ENCODE measurements around the gene PAF1.

DNA sequence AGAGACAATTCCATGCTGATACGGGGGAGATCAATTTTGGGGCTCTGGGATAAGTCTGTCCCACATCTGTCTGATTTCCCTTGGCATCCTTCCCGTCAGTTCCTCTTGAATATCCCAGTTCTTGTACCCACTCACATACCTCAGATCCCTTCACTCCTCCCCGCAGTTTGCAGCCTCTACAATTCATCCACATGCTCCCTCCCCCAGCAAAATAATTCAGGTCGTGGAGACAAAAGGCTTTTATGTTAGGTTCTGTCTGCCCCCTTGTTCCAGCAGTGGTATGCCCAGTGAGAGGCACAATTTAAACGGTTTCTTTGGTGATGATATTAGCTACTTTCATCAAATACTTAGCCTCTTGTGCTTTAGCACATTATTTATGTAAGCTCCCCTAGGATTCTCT lies 35.3 kb upstream of the PAF1 start:
- TF ChIP-seq, protein P1, sequence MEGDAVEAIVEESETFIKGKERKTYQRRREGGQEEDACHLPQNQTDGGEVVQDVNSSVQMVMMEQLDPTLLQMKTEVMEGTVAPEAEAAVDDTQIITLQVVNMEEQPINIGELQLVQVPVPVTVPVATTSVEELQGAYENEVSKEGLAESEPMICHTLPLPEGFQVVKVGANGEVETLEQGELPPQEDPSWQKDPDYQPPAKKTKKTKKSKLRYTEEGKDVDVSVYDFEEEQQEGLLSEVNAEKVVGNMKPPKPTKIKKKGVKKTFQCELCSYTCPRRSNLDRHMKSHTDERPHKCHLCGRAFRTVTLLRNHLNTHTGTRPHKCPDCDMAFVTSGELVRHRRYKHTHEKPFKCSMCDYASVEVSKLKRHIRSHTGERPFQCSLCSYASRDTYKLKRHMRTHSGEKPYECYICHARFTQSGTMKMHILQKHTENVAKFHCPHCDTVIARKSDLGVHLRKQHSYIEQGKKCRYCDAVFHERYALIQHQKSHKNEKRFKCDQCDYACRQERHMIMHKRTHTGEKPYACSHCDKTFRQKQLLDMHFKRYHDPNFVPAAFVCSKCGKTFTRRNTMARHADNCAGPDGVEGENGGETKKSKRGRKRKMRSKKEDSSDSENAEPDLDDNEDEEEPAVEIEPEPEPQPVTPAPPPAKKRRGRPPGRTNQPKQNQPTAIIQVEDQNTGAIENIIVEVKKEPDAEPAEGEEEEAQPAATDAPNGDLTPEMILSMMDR (optimal IDR thresholded peaks at IDR 0.05 in 1 of 3, IDR thresholded peaks at IDR 0.05 in 1 of 3, conservative IDR thresholded peaks at IDR 0.05 in 1 of 3; ENCODE audit: extremely low read depth in 1 of 3, insufficient read depth in 2 of 3, low read length in 3 of 3): no peak
- TF ChIP-seq EZH2 (IDR thresholded peaks at IDR 0.05; ENCODE audit: low read length): no peak

All from keratinocyte (primary cell).